ENCODE measurements around the gene BFSP1. TPM values are rescaled to one million over a fixed set of nuclear protein-coding genes. Genes with fewer than 3 reads are reported as not detected.

Gene BFSP1
- polyA plus RNA-seq, 1 of the 3 experiments (the other 2 are of a cell fraction) = 7.1 TPM

DNA sequence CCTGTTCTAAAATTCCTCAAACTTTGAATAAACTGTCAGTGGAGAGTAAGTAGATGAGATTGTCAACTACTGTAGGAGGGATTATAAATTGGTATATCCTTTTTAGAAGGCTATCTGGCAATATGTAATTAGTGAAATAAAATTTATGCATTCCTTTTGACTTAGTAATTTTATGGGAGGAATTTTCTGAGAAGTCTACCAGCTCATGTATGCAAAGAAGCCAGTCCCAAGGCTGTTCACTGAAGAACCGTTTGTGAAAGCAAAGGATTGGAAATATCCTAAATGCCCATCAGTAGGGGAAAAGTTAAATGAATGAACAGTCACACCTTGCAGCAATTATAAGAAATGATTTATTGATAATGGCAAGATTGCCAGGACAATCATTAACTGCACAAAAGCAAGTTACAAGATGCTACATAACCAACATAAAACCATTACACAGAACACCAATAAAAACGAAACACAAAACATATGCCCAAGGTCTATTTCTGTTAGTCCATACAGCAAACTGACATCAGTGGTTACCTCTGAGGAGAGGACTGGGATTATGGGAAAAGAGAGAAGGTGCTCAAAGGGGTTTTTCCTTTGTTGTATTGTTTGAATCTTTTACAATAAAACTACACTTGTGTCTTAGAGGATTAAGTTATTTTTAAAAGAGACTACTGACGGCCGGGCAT is 34.1 kb upstream of the BFSP1 start:
- CTCF ChIA-PET = interaction anchor here (0.6 kb wide), 1 partner anchor 35 kb away, joined by 3 read pairs; no protein-coding TSS in a partner anchor
- peak overlapping the region; percentile 48; the same call in 1 of the 2 replicates for H2AFZ ChIP-seq (ENCODE audit: low read depth)
- peak overlapping the region; percentile 15; the same call in 1 of the 2 replicates for H3K9ac ChIP-seq
- H3K4me2 ChIP-seq = peak overlapping the region; percentile 44; the same call in 1 of the 2 replicates
- TF ChIP-seq, protein P1, sequence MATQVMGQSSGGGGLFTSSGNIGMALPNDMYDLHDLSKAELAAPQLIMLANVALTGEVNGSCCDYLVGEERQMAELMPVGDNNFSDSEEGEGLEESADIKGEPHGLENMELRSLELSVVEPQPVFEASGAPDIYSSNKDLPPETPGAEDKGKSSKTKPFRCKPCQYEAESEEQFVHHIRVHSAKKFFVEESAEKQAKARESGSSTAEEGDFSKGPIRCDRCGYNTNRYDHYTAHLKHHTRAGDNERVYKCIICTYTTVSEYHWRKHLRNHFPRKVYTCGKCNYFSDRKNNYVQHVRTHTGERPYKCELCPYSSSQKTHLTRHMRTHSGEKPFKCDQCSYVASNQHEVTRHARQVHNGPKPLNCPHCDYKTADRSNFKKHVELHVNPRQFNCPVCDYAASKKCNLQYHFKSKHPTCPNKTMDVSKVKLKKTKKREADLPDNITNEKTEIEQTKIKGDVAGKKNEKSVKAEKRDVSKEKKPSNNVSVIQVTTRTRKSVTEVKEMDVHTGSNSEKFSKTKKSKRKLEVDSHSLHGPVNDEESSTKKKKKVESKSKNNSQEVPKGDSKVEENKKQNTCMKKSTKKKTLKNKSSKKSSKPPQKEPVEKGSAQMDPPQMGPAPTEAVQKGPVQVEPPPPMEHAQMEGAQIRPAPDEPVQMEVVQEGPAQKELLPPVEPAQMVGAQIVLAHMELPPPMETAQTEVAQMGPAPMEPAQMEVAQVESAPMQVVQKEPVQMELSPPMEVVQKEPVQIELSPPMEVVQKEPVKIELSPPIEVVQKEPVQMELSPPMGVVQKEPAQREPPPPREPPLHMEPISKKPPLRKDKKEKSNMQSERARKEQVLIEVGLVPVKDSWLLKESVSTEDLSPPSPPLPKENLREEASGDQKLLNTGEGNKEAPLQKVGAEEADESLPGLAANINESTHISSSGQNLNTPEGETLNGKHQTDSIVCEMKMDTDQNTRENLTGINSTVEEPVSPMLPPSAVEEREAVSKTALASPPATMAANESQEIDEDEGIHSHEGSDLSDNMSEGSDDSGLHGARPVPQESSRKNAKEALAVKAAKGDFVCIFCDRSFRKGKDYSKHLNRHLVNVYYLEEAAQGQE (IDR thresholded peaks at IDR 0.05; ENCODE audit: low read depth, low read length) = no peak
- TF ChIP-seq, protein P2, sequence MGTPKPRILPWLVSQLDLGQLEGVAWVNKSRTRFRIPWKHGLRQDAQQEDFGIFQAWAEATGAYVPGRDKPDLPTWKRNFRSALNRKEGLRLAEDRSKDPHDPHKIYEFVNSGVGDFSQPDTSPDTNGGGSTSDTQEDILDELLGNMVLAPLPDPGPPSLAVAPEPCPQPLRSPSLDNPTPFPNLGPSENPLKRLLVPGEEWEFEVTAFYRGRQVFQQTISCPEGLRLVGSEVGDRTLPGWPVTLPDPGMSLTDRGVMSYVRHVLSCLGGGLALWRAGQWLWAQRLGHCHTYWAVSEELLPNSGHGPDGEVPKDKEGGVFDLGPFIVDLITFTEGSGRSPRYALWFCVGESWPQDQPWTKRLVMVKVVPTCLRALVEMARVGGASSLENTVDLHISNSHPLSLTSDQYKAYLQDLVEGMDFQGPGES (IDR thresholded peaks at IDR 0.05; ENCODE audit: low read depth, low read length) = no peak
- TF ChIP-seq RCOR1 (IDR thresholded peaks at IDR 0.05; ENCODE audit: low read length) (no peak), FOXM1 (IDR thresholded peaks at IDR 0.05; ENCODE audit: low read depth) (no peak), TAF1 (IDR thresholded peaks at IDR 0.05; ENCODE audit: borderline replicate concordance, low read depth, low read length) (no peak), JUND (IDR thresholded peaks at IDR 0.05) (peak; percentile 14; the same call in 1 of the 2 replicates)
- TF ChIP-seq, protein P3, sequence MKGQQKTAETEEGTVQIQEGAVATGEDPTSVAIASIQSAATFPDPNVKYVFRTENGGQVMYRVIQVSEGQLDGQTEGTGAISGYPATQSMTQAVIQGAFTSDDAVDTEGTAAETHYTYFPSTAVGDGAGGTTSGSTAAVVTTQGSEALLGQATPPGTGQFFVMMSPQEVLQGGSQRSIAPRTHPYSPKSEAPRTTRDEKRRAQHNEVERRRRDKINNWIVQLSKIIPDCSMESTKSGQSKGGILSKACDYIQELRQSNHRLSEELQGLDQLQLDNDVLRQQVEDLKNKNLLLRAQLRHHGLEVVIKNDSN (IDR thresholded peaks at IDR 0.05; ENCODE audit: borderline replicate concordance, low read depth) = no peak
- H3K36me3 ChIP-seq (replicated peaks in 1 of 2; ENCODE audit: control insufficient read depth in 1 of 2, insufficient read depth in 2 of 2, low read length in 1 of 2) = no peaks in the 10 kb centered on the region
- 0 out of 2 replicates have a peak, but pooled peaks cover under 1% of the 10 kb centered on the region for H4K20me1 ChIP-seq (ENCODE audit: insufficient read depth)
- peaks cover 8% of the 10 kb centered on the region for H3K79me2 ChIP-seq (ENCODE audit: insufficient read depth)
- H3K27ac ChIP-seq (ENCODE audit: low read depth in 2 of 2, low read length in 1 of 2) = peak overlapping the region; percentile 56 to 80; a peak in 3 of 4 replicates
- H3F3A ChIP-seq (replicated peaks; ENCODE audit: insufficient read depth) = peaks cover 33% of the 10 kb centered on the region
- no peaks in the 10 kb centered on the region for H3K9me3 ChIP-seq
- no peak overlapping the region for H3K4me3 ChIP-seq (ENCODE audit: low read depth in 2 of 2, low read length in 1 of 2)
- POLR2A ChIA-PET = no interaction called here
- peaks cover 0 to 10% of the 10 kb centered on the region in 2 experiments; a peak in 1 of 4 replicates for H3K4me1 ChIP-seq (ENCODE audit: control insufficient read depth in 1 of 2, insufficient read depth in 2 of 2, low read depth in 1 of 2, low read length in 1 of 2)
- no peaks in the 10 kb centered on the region for H3K27me3 ChIP-seq (ENCODE audit: insufficient read depth)
- 50% methylated on average over 4 of the region's 4 CpGs for WGBS (ENCODE audit: low lambda C conversion rate)
- DNase-seq = no peak
- H3K9me2 ChIP-seq = no peaks in the 10 kb centered on the region

- CTCF ChIA-PET = interaction anchor here (0.7 to 1.0 kb wide), 2 partner anchors 58 to 433 kb away, joined by 3 read pairs; no protein-coding TSS in a partner anchor
- H3K27ac ChIP-seq (ENCODE audit: low read depth in 2 of 2, low read length in 1 of 2) = peak overlapping the region in 1 of 2 experiments; percentile 73; a peak in 3 of 4 replicates
- 69% methylated on average over 2 of the region's 2 CpGs for WGBS (ENCODE audit: low lambda C conversion rate)
- H3F3A ChIP-seq (replicated peaks; ENCODE audit: insufficient read depth) = peaks cover 36% of the 10 kb centered on the region
- 0 out of 2 replicates have a peak overlapping the region, but pooled peaks have one; percentile 2 for H3K9ac ChIP-seq
- POLR2A ChIA-PET = no interaction called here
- H3K79me2 ChIP-seq (ENCODE audit: insufficient read depth) = no peaks in the 10 kb centered on the region; the same call in 1 of the 2 replicates
- H2AFZ ChIP-seq (ENCODE audit: low read depth) = peak overlapping the region; percentile 63; the same call in 1 of the 2 replicates
- H3K4me2 ChIP-seq = no peak overlapping the region
- H3K36me3 ChIP-seq (replicated peaks in 1 of 2; ENCODE audit: control insufficient read depth in 1 of 2, insufficient read depth in 2 of 2, low read length in 1 of 2) = no peaks in the 10 kb centered on the region
- peaks cover 0 to 18% of the 10 kb centered on the region in 2 experiments; a peak in 2 of 4 replicates for H3K4me1 ChIP-seq (ENCODE audit: control insufficient read depth in 1 of 2, insufficient read depth in 2 of 2, low read depth in 1 of 2, low read length in 1 of 2)
- H3K4me3 ChIP-seq (ENCODE audit: low read depth in 2 of 2, low read length in 1 of 2) = no peak overlapping the region
- no peaks in the 10 kb centered on the region for H3K9me3 ChIP-seq
- no peaks in the 10 kb centered on the region for H3K27me3 ChIP-seq (ENCODE audit: insufficient read depth)
- H3K9me2 ChIP-seq = no peaks in the 10 kb centered on the region
- TF ChIP-seq NFIC (IDR thresholded peaks at IDR 0.05; ENCODE audit: borderline replicate concordance) (no peak), MAX (IDR thresholded peaks at IDR 0.05; ENCODE audit: low read depth) (no peak), GATA2 (CRISPR knock-in tag; IDR thresholded peaks at IDR 0.05) (no peak)
- no peak for DNase-seq
- no peaks in the 10 kb centered on the region for H4K20me1 ChIP-seq (ENCODE audit: insufficient read depth)
Observed at GRCh38 chr20:17562804-17563305, 31.7 kb upstream of the BFSP1 start.

Data from SK-N-SH (cell line).